K562 (cell line): Measurements from ENCODE around the gene HTR2A. TPM values are rescaled to one million over a fixed set of nuclear protein-coding genes. Genes with fewer than 3 reads are reported as not detected.

Experiments
- ATAC-seq: fragments of 200-7000 bp; cut with Tn5 transposase; 3 replicates; pipeline ENCODE4 v1.9.1; 2020; ENCODE audit warnings: moderate library complexity
- BruUV-seq: library from RNA; stranded (reverse); fragments of 400-500 nt; replicated peaks from 2 replicates; lab custom pipeline; 2021; lab: Mats Ljungman, UMichigan
- CTCF ChIA-PET: fragments of 300-600 bp; formaldehyde crosslinking; extraction: SDS; loops from one replicate; lab custom pipeline; 2021; ENCODE audit warnings: low intra/inter-chr PET ratio; lab: Yijun Ruan, JAX
- POLR2A ChIA-PET: fragments of 300-600, 350-650 bp; sonication (Branson Sonifier 250); formaldehyde crosslinking; extraction: SDS; loops from one replicate; lab custom pipeline; 2021; ENCODE audit warnings: antibody characterized with exemption, inconsistent platforms; lab: Yijun Ruan, JAX
- DNase-seq, 4 experiments: peaks; one replicate each; pipeline versions ENCODE4 v3.0.0 to v3.0.0-alpha.2; 2011 to 2018; ENCODE audit warnings: low spot score in 3 of 4, mixed read lengths in 3 of 4; ENCODE audit errors: extremely low read depth in 1 of 4
- FAIRE-seq: peaks from 2 replicates; lab custom pipeline; 2011; peaks lifted over from hg19 to GRCh38; lab: Jason Lieb, UNC
- H2AFZ ChIP-seq: 2 replicates; pipeline ENCODE4 v1.6.0; 2011; ENCODE audit warnings: low read depth, low read length, control low read depth, inconsistent platforms
- H3K27ac ChIP-seq: fragments of 200-600 bp; 3 replicates; pipeline ENCODE4 v1.8.0; 2011; ENCODE audit warnings: low read depth, mild to moderate bottlenecking, control low read depth, inconsistent platforms, low read length, moderate library complexity, mixed read lengths; ENCODE audit errors: extremely low read depth
- H3K27me3 ChIP-seq, 2 experiments: fragments of 300-600 bp in 1 of 2; 2 replicates in 1 of 2; 3 replicates in 1 of 2; pipeline versions ENCODE4 v1.6.0 to v1.8.0; 2011; ENCODE audit warnings: inconsistent platforms in 2 of 2, low read length in 2 of 2, mild to moderate bottlenecking in 1 of 2, mixed read lengths in 1 of 2, moderate library complexity in 1 of 2; ENCODE audit not compliant: control insufficient read depth in 2 of 2, insufficient read depth in 2 of 2
- H3K36me3 ChIP-seq: fragments of 300-600 bp; 3 replicates; pipeline ENCODE4 v1.8.0; 2011; ENCODE audit warnings: mild to moderate bottlenecking, low read length, inconsistent platforms; ENCODE audit not compliant: control insufficient read depth, insufficient read depth
- H3K4me1 ChIP-seq, 2 experiments: fragments of 200-600 bp in 1 of 2; replicated peaks in 1 of 2; 2 replicates in 1 of 2; 3 replicates in 1 of 2; pipeline versions ENCODE4 v1.5.1 to v1.8.0; 2011; ENCODE audit warnings: inconsistent platforms in 2 of 2, low read length in 2 of 2, mild to moderate bottlenecking in 1 of 2, mixed read lengths in 1 of 2, moderate library complexity in 1 of 2; ENCODE audit not compliant: control insufficient read depth in 2 of 2, insufficient read depth in 2 of 2
- H3K4me2 ChIP-seq: 2 replicates; pipeline ENCODE4 v1.6.1; 2011; ENCODE audit warnings: low read length, control low read depth, inconsistent platforms, mixed read lengths; ENCODE audit not compliant: insufficient read depth
- H3K4me3 ChIP-seq: fragments of 200-600 bp; sonication (generic), shearing (Covaris generic); 2 replicates; pipeline ENCODE4 v1.5.1; 2016; ENCODE audit warnings: control low read depth, inconsistent platforms
- H3K79me2 ChIP-seq: fragments of 200-600 bp; 3 replicates; pipeline ENCODE4 v1.8.0; 2011; ENCODE audit warnings: low read length, inconsistent platforms; ENCODE audit not compliant: control insufficient read depth, insufficient read depth
- H3K9ac ChIP-seq, 2 experiments: 2 replicates each; pipeline versions ENCODE4 v1.6.0 to v1.6.1; 2011; ENCODE audit warnings: low read depth in 2 of 2, low read length in 2 of 2, control low read depth in 1 of 2, inconsistent platforms in 1 of 2, mild to moderate bottlenecking in 1 of 2, mixed read lengths in 1 of 2; ENCODE audit not compliant: insufficient read depth in 1 of 2
- H3K9me1 ChIP-seq: one replicate; pipeline ENCODE4 v1.6.0; 2011; ENCODE audit warnings: inconsistent platforms, mild to moderate bottlenecking, low read length, moderate library complexity; ENCODE audit not compliant: control insufficient read depth, insufficient read depth
- H3K9me3 ChIP-seq: replicated peaks from 2 replicates; pipeline ENCODE4 v1.5.1; 2011; ENCODE audit warnings: low read depth, low read length, inconsistent platforms; ENCODE audit not compliant: control insufficient read depth, insufficient read depth
- H4K20me1 ChIP-seq: replicated peaks from 2 replicates; pipeline ENCODE4 v1.6.1; 2011; ENCODE audit warnings: low read length, inconsistent platforms, mixed read lengths; ENCODE audit not compliant: control insufficient read depth, insufficient read depth
- BACH1 ChIP-seq: fragments of 200-800 bp; sonication (Bioruptor generic); IDR thresholded peaks from 2 replicates; pipeline ENCODE4 v1.6.1; 2016; ENCODE audit warnings: missing genetic modification characterization, missing compliant biosample characterization
- GABPB2 ChIP-seq: fragments of 250-450 bp; sonication (Bioruptor Pico); conservative IDR thresholded peaks from 2 replicates; pipeline ENCODE4 v1.5.1; 2021; ENCODE audit warnings: mild to moderate bottlenecking
- HIVEP1 ChIP-seq: fragments of 250-450 bp; sonication (Bioruptor Pico); IDR thresholded peaks from 2 replicates; pipeline ENCODE4 v1.4.0; 2020; ENCODE audit warnings: mild to moderate bottlenecking
- HMG20A ChIP-seq: fragments of 450-650 bp; formaldehyde crosslinking; conservative IDR thresholded peaks from 2 replicates; pipeline ENCODE4 v1.4.0; 2020; ENCODE audit warnings: mild to moderate bottlenecking, mixed read lengths
- HNRNPH1 ChIP-seq: fragments of 200-400 bp; formaldehyde crosslinking; optimal IDR thresholded peaks from 2 replicates; pipeline ENCODE3; 2017; ENCODE audit warnings: low read depth, mild to moderate bottlenecking, low read length, moderate library complexity
- POLR3G ChIP-seq: IDR thresholded peaks from 2 replicates; pipeline ENCODE4 v1.6.1; 2011; ENCODE audit not compliant: insufficient read length, insufficient replicate concordance; ENCODE audit errors: extremely low read depth
- SIN3A ChIP-seq, 2 experiments: fragments of 150-350 bp in 1 of 2; IDR thresholded peaks; 2 replicates each; pipeline ENCODE4 v1.6.1; 2011 to 2016; ENCODE audit warnings: borderline replicate concordance in 2 of 2, low read depth in 2 of 2, low read length in 2 of 2, mild to moderate bottlenecking in 2 of 2, moderate library complexity in 2 of 2; ENCODE audit not compliant: control insufficient read depth in 1 of 2
- ZNF274 ChIP-seq: IDR thresholded peaks from 2 replicates; pipeline ENCODE4 v1.6.1; 2011; ENCODE audit warnings: low read depth, mild to moderate bottlenecking, low read length, moderate library complexity, borderline replicate concordance
- WGBS: fragments of 100-300 bp; shearing (Covaris generic); methylation state at CpG from one replicate; pipeline ENCODE4 v1.1.6; 2016; ENCODE audit warnings: low coverage, mixed read lengths; ENCODE audit not compliant: insufficient coverage; ENCODE audit errors: missing lambda C conversion rate; 5-methylcytosine and 5-hydroxymethylcytosine counted together
- in situ Hi-C: fragments of 300-500 bp; cut with MboI; formaldehyde crosslinking; loops from 4 replicates; pipeline ENCODE4 v1.15.0; 2018; ENCODE audit warnings: inconsistent platforms, mixed read lengths
- intact Hi-C: fragments of 100-400 bp; cut with micrococcal nuclease; formaldehyde crosslinking; loops from 2 replicates; pipeline ENCODE4 v1.14.2; 2022
- polyA plus RNA-seq, 8 experiments: library from polyadenylated mRNA; depleted of rRNA in 4 of 8; stranded (reverse) in 5 of 8; unstranded in 3 of 8; fragments of >200 nt; fragmentation: Nextera tagmentation in 2 of 8; fragmentation: Illumina TruSeq in 1 of 8; extraction: Ambion mirVana in 2 of 8; extraction: Trizol in 1 of 8; gene quantifications; 2 replicates each; pipeline versions ENCODE4 v1.2.1 to v1.2.3, GENCODE V29; 2011 to 2014; ENCODE audit warnings: inconsistent platforms in 1 of 8, missing spikeins in 1 of 8
- total RNA-seq, 7 experiments: library from RNA; depleted of rRNA in 6 of 7; stranded (reverse); fragments of >200 nt in 6 of 7; fragmentation: Illumina TruSeq in 2 of 7; extraction: Trizol in 2 of 7; gene quantifications; 2 replicates each; pipeline versions ENCODE4 v1.2.1 to v1.2.3, GENCODE V29; 2011 to 2021; ENCODE audit warnings: low replicate concordance in 1 of 7
- TF ChIP-seq, protein P1 (sequence below), 2 experiments: fragments of 450-650 bp in 1 of 2; sonication (generic) in 1 of 2; formaldehyde crosslinking in 1 of 2; IDR thresholded peaks in 1 of 2; conservative IDR thresholded peaks in 1 of 2; 2 replicates each; pipeline versions ENCODE4 v1.6.1 to v1.8.1; 2016 to 2023; ENCODE audit warnings: mild to moderate bottlenecking in 2 of 2, moderate library complexity in 2 of 2, inconsistent platforms in 1 of 2, missing genetic modification reagents in 1 of 2
- TF ChIP-seq, protein P2 (sequence below): fragments of 200-600 bp; sonication (generic); IDR thresholded peaks from one replicate; pipeline ENCODE4 v1.6.1; 2012; ENCODE audit warnings: mild to moderate bottlenecking, low read depth, low read length, inconsistent platforms

Gene HTR2A
- total and polyA plus RNA-seq, 9 of the 15 experiments (the other 6 are each of a cell fraction or from before 2014, with no cell fraction given): not detected

DNA sequence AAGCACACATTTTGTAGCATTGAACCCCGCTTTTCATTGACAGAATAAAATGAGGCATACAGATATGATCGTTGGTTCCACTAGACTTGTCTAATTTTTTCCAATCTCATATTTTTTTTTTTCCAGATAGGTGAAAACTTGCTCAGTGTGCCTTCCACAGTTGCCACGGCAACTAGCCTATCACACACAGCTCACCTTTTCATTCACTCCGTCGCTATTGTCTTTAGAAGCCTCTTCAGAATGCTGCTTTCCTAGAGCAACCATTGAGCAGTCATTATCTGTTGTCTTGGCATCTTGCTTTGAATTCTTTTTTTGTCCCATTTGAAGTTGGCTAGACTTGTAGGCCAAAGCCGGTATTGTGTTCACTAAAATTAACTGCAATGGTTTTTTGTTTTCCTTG is 62.2 kb downstream of the HTR2A start:
- no peak overlapping the region for H3K4me2 ChIP-seq
- no peaks in the 10 kb centered on the region for H3K79me2 ChIP-seq
- FAIRE-seq (no peak), ATAC-seq (no peak), DNase-seq (no peak)
- in situ Hi-C loops (no loop called here), intact Hi-C loops (loop anchor here (10.0 kb wide), 1 partner anchor 140 kb away; no protein-coding TSS in a partner anchor)
- POLR2A ChIA-PET: no interaction called here
- no peak overlapping the region for H2AFZ ChIP-seq
- no peaks in the 10 kb centered on the region for H3K4me1 ChIP-seq
- no peak overlapping the region for H3K4me3 ChIP-seq
- no peak overlapping the region for H3K9ac ChIP-seq
- CTCF ChIA-PET: no interaction called here
- no TSS peak for BruUV-seq
- no peaks in the 10 kb centered on the region for H4K20me1 ChIP-seq
- no peak overlapping the region for H3K27ac ChIP-seq
- no peaks in the 10 kb centered on the region for H3K36me3 ChIP-seq
- H3K27me3 ChIP-seq: peaks cover 0 to 4% of the 10 kb centered on the region in 2 experiments; a peak in 1 of 5 replicates
- WGBS: 2% methylated on average over 6 of the region's 6 CpGs
- no peaks in the 10 kb centered on the region for H3K9me3 ChIP-seq
- no peaks in the 10 kb centered on the region for H3K9me1 ChIP-seq
- TF ChIP-seq, protein P1, sequence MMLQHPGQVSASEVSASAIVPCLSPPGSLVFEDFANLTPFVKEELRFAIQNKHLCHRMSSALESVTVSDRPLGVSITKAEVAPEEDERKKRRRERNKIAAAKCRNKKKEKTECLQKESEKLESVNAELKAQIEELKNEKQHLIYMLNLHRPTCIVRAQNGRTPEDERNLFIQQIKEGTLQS (IDR thresholded peaks at IDR 0.05): no peak
- TF ChIP-seq, protein P1 (CRISPR knock-in tag; conservative IDR thresholded peaks at IDR 0.05): no peak
- TF ChIP-seq POLR3G (no peak), GABPB2 (CRISPR knock-in tag) (no peak), SIN3A (IDR thresholded peaks at IDR 0.05; ENCODE audit: borderline replicate concordance in 2 of 2, control insufficient read depth in 1 of 2, low read depth in 2 of 2, low read length in 2 of 2) (no peak), ZNF274 (no peak), BACH1 (tag) (no peak), HMG20A (CRISPR knock-in tag) (no peak), HIVEP1 (CRISPR knock-in tag) (no peak), HNRNPH1 (no peak)
- TF ChIP-seq, protein P2, sequence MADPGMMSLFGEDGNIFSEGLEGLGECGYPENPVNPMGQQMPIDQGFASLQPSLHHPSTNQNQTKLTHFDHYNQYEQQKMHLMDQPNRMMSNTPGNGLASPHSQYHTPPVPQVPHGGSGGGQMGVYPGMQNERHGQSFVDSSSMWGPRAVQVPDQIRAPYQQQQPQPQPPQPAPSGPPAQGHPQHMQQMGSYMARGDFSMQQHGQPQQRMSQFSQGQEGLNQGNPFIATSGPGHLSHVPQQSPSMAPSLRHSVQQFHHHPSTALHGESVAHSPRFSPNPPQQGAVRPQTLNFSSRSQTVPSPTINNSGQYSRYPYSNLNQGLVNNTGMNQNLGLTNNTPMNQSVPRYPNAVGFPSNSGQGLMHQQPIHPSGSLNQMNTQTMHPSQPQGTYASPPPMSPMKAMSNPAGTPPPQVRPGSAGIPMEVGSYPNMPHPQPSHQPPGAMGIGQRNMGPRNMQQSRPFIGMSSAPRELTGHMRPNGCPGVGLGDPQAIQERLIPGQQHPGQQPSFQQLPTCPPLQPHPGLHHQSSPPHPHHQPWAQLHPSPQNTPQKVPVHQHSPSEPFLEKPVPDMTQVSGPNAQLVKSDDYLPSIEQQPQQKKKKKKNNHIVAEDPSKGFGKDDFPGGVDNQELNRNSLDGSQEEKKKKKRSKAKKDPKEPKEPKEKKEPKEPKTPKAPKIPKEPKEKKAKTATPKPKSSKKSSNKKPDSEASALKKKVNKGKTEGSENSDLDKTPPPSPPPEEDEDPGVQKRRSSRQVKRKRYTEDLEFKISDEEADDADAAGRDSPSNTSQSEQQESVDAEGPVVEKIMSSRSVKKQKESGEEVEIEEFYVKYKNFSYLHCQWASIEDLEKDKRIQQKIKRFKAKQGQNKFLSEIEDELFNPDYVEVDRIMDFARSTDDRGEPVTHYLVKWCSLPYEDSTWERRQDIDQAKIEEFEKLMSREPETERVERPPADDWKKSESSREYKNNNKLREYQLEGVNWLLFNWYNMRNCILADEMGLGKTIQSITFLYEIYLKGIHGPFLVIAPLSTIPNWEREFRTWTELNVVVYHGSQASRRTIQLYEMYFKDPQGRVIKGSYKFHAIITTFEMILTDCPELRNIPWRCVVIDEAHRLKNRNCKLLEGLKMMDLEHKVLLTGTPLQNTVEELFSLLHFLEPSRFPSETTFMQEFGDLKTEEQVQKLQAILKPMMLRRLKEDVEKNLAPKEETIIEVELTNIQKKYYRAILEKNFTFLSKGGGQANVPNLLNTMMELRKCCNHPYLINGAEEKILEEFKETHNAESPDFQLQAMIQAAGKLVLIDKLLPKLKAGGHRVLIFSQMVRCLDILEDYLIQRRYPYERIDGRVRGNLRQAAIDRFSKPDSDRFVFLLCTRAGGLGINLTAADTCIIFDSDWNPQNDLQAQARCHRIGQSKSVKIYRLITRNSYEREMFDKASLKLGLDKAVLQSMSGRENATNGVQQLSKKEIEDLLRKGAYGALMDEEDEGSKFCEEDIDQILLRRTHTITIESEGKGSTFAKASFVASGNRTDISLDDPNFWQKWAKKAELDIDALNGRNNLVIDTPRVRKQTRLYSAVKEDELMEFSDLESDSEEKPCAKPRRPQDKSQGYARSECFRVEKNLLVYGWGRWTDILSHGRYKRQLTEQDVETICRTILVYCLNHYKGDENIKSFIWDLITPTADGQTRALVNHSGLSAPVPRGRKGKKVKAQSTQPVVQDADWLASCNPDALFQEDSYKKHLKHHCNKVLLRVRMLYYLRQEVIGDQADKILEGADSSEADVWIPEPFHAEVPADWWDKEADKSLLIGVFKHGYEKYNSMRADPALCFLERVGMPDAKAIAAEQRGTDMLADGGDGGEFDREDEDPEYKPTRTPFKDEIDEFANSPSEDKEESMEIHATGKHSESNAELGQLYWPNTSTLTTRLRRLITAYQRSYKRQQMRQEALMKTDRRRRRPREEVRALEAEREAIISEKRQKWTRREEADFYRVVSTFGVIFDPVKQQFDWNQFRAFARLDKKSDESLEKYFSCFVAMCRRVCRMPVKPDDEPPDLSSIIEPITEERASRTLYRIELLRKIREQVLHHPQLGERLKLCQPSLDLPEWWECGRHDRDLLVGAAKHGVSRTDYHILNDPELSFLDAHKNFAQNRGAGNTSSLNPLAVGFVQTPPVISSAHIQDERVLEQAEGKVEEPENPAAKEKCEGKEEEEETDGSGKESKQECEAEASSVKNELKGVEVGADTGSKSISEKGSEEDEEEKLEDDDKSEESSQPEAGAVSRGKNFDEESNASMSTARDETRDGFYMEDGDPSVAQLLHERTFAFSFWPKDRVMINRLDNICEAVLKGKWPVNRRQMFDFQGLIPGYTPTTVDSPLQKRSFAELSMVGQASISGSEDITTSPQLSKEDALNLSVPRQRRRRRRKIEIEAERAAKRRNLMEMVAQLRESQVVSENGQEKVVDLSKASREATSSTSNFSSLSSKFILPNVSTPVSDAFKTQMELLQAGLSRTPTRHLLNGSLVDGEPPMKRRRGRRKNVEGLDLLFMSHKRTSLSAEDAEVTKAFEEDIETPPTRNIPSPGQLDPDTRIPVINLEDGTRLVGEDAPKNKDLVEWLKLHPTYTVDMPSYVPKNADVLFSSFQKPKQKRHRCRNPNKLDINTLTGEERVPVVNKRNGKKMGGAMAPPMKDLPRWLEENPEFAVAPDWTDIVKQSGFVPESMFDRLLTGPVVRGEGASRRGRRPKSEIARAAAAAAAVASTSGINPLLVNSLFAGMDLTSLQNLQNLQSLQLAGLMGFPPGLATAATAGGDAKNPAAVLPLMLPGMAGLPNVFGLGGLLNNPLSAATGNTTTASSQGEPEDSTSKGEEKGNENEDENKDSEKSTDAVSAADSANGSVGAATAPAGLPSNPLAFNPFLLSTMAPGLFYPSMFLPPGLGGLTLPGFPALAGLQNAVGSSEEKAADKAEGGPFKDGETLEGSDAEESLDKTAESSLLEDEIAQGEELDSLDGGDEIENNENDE: no peak
